Cardiac fibroblast (primary cell): Measurements from ENCODE around the gene NPAS1.

Experiments used
- DNase-seq, 2 donors: peaks; one replicate each; pipeline versions ENCODE4 v3.0.0 to v3.0.0-alpha.2; 2010; ENCODE audit warnings: low read depth in 2 of 2
- H3K4me3 ChIP-seq, 2 donors: replicated peaks in 1 of 2; 1 replicate in 1 of 2; 2 replicates in 1 of 2; pipeline ENCODE4 v1.5.1; 2011; ENCODE audit warnings: low read depth in 2 of 2, low read length in 2 of 2, mild to moderate bottlenecking in 2 of 2, moderate library complexity in 1 of 2
- CTCF ChIP-seq: IDR thresholded peaks from one replicate; pipeline ENCODE4 v1.5.1; 2011; ENCODE audit warnings: low read depth, mild to moderate bottlenecking, low read length, inconsistent platforms

NPAS1 gene

GRCh38 chr19:46975925-46976782 is 43.5 kb upstream of the NPAS1 start:
- H3K4me3 ChIP-seq: no peak overlapping the region
- peak; percentile 96 to 100 for DNase-seq
- TF ChIP-seq CTCF: no peak

- no peak for TF ChIP-seq CTCF
- no peak overlapping the region for H3K4me3 ChIP-seq
- peak; percentile 67 to 79 for DNase-seq
Observed at GRCh38 chr19:46976845-46977320, 42.8 kb upstream of the NPAS1 start.

- no peak overlapping the region for H3K4me3 ChIP-seq
- no peak for DNase-seq
- TF ChIP-seq CTCF: no peak
Observed at GRCh38 chr19:46977548-46977947, 42.1 kb upstream of the NPAS1 start.

- no peak for DNase-seq
- TF ChIP-seq CTCF: no peak
- H3K4me3 ChIP-seq: no peak overlapping the region
Observed at GRCh38 chr19:46978171-46978869, 41.3 kb upstream of the NPAS1 start.

- H3K4me3 ChIP-seq: no peak overlapping the region
- no peak for DNase-seq
- TF ChIP-seq CTCF: no peak
Observed at GRCh38 chr19:46979126-46980105, 40.2 kb upstream of the NPAS1 start.

- no peak for TF ChIP-seq CTCF
- no peak overlapping the region for H3K4me3 ChIP-seq
- no peak for DNase-seq
Observed at GRCh38 chr19:46980761-46981160, 38.9 kb upstream of the NPAS1 start.
